Measurements from ENCODE around the gene COG5. TPM values are rescaled to one million over a fixed set of nuclear protein-coding genes. Genes with fewer than 3 reads are reported as not detected.

Gene COG5
- total and polyA plus RNA-seq, 2 experiments from 2014 or later = 15.4 to 36.5 TPM

DNA sequence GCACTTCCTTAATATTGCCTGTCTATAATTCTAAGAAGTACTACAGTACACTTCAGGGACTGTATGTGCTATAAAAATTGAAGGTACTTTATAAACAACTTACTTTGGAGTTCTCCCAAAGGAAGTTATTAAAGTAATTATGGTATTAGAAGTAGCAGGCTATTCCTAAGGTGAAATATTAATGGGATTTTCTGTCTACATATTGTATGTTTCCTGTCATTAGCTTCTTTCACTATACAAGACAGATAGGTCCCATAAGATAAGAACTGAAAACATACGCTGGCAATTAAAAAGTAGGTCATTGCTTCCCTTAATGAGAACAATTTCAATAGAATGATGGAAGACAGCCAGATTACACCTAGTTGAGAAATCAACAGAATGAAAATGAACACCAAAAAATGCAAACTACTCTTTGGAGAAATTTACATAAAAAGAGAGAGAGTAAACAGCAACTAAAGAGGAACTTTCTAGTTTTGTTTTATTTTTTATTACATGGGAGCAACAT is 248.0 kb downstream of the COG5 start:
- Mint-ChIP-seq H3K4me1 (peaks cover 9% of the 10 kb centered on the region), H3K27me3 (ENCODE audit: insufficient read depth, low read depth, poor library complexity) (no peaks in the 10 kb centered on the region), H3K9me3 (no peaks in the 10 kb centered on the region), H3K27ac (no peak overlapping the region), H3K4me3 (no peak overlapping the region), H3K36me3 (ENCODE audit: low read depth) (no peaks in the 10 kb centered on the region)
- no peak for TF ChIP-seq EZH2phosphoT487 (IDR thresholded peaks at IDR 0.05; ENCODE audit: unreplicated experiment)
- no peak for TF ChIP-seq STAT1 (IDR thresholded peaks at IDR 0.05; ENCODE audit: unreplicated experiment)
- TF ChIP-seq, protein P1, sequence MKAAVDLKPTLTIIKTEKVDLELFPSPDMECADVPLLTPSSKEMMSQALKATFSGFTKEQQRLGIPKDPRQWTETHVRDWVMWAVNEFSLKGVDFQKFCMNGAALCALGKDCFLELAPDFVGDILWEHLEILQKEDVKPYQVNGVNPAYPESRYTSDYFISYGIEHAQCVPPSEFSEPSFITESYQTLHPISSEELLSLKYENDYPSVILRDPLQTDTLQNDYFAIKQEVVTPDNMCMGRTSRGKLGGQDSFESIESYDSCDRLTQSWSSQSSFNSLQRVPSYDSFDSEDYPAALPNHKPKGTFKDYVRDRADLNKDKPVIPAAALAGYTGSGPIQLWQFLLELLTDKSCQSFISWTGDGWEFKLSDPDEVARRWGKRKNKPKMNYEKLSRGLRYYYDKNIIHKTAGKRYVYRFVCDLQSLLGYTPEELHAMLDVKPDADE (IDR thresholded peaks at IDR 0.05) = no peak
- TF ChIP-seq POLR2AphosphoS5 (IDR thresholded peaks at IDR 0.05; ENCODE audit: low read depth) = no peak
- TF ChIP-seq JUNB (IDR thresholded peaks at IDR 0.05; ENCODE audit: unreplicated experiment) = no peak
- TF ChIP-seq EZH2 (IDR thresholded peaks at IDR 0.05; ENCODE audit: low read depth, unreplicated experiment) = no peak
- TF ChIP-seq, protein P2, sequence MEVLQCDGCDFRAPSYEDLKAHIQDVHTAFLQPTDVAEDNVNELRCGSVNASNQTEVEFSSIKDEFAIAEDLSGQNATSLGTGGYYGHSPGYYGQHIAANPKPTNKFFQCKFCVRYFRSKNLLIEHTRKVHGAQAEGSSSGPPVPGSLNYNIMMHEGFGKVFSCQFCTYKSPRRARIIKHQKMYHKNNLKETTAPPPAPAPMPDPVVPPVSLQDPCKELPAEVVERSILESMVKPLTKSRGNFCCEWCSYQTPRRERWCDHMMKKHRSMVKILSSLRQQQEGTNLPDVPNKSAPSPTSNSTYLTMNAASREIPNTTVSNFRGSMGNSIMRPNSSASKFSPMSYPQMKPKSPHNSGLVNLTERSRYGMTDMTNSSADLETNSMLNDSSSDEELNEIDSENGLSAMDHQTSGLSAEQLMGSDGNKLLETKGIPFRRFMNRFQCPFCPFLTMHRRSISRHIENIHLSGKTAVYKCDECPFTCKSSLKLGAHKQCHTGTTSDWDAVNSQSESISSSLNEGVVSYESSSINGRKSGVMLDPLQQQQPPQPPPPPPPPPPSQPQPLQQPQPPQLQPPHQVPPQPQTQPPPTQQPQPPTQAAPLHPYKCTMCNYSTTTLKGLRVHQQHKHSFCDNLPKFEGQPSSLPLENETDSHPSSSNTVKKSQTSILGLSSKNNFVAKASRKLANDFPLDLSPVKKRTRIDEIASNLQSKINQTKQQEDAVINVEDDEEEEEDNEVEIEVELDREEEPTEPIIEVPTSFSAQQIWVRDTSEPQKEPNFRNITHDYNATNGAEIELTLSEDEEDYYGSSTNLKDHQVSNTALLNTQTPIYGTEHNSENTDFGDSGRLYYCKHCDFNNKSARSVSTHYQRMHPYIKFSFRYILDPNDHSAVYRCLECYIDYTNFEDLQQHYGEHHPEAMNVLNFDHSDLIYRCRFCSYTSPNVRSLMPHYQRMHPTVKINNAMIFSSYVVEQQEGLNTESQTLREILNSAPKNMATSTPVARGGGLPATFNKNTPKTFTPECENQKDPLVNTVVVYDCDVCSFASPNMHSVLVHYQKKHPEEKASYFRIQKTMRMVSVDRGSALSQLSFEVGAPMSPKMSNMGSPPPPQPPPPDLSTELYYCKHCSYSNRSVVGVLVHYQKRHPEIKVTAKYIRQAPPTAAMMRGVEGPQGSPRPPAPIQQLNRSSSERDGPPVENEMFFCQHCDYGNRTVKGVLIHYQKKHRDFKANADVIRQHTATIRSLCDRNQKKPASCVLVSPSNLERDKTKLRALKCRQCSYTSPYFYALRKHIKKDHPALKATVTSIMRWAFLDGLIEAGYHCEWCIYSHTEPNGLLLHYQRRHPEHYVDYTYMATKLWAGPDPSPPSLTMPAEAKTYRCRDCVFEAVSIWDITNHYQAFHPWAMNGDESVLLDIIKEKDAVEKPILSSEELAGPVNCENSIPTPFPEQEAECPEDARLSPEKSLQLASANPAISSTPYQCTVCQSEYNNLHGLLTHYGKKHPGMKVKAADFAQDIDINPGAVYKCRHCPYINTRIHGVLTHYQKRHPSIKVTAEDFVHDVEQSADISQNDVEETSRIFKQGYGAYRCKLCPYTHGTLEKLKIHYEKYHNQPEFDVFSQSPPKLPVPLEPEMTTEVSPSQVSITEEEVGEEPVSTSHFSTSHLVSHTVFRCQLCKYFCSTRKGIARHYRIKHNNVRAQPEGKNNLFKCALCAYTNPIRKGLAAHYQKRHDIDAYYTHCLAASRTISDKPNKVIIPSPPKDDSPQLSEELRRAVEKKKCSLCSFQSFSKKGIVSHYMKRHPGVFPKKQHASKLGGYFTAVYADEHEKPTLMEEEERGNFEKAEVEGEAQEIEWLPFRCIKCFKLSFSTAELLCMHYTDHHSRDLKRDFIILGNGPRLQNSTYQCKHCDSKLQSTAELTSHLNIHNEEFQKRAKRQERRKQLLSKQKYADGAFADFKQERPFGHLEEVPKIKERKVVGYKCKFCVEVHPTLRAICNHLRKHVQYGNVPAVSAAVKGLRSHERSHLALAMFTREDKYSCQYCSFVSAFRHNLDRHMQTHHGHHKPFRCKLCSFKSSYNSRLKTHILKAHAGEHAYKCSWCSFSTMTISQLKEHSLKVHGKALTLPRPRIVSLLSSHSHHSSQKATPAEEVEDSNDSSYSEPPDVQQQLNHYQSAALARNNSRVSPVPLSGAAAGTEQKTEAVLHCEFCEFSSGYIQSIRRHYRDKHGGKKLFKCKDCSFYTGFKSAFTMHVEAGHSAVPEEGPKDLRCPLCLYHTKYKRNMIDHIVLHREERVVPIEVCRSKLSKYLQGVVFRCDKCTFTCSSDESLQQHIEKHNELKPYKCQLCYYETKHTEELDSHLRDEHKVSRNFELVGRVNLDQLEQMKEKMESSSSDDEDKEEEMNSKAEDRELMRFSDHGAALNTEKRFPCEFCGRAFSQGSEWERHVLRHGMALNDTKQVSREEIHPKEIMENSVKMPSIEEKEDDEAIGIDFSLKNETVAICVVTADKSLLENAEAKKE (CRISPR knock-in tag; IDR thresholded peaks at IDR 0.05) = no peak
- Histone ChIP-seq H3K4me2 (no peak overlapping the region), H3K9me2 (ENCODE audit: insufficient read depth) (no peaks in the 10 kb centered on the region), H3K27me3 (ENCODE audit: insufficient read depth) (no peaks in the 10 kb centered on the region), H3K4me3 (no peak overlapping the region), H3K36me3 (ENCODE audit: insufficient read depth) (no peaks in the 10 kb centered on the region), H3K4me1 (ENCODE audit: insufficient read depth) (no peaks in the 10 kb centered on the region), H4K20me1 (replicated peaks; ENCODE audit: insufficient read depth) (no peaks in the 10 kb centered on the region), H3K27ac (ENCODE audit: low read depth) (no peak overlapping the region), H2AFZ (no peak overlapping the region), H3K79me2 (replicated peaks; ENCODE audit: insufficient read depth) (no peaks in the 10 kb centered on the region), H3F3A (replicated peaks; ENCODE audit: low read depth) (no peaks in the 10 kb centered on the region)
- DNase-seq (ENCODE audit: low spot score) (no peak), ATAC-seq (no peak)
